HG02610 (cell line): Measurements from ENCODE around the gene ADARB1.
"Not testable (repeated sequence)": the region's sequence is repeated elsewhere in the genome, so short reads cannot be mapped to it uniquely, and the experiment has no call there.

Source experiments
- ATAC-seq: cut with Tn5 transposase; IDR thresholded peaks from one replicate; pipeline ENCODE4 v1.9.1; 2021; ENCODE audit warnings: mild to moderate bottlenecking, moderate library complexity; ENCODE audit not compliant: unreplicated experiment

The ADARB1 gene

DNA sequence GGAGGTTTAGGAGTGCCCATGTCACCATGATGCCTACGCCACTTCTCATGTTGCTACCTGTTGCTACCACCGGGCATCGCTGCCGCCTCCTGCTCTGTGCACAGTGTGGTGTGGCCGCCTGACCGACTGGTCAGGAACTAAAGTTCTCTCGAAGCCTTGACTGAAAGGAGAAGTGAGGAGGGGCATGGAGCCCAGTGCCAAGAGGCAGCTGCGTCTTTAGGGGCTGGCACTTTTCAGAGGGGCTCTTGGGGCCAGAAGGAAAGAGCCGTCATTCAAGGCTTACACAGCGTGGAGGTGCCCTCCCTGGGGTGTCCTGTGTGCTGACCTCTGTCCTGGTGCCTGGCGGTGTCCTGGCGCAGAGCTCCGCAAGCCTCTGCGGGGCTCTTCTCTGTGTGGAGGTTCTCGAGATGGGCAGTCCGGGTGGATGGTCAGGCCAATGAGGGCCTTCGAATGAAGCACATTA lies 57.2 kb downstream of the ADARB1 start:
- no peak for ATAC-seq

- ATAC-seq: no peak
Observed at GRCh38 chr21:45132841-45133573, 58.6 kb downstream of the ADARB1 start.

DNA sequence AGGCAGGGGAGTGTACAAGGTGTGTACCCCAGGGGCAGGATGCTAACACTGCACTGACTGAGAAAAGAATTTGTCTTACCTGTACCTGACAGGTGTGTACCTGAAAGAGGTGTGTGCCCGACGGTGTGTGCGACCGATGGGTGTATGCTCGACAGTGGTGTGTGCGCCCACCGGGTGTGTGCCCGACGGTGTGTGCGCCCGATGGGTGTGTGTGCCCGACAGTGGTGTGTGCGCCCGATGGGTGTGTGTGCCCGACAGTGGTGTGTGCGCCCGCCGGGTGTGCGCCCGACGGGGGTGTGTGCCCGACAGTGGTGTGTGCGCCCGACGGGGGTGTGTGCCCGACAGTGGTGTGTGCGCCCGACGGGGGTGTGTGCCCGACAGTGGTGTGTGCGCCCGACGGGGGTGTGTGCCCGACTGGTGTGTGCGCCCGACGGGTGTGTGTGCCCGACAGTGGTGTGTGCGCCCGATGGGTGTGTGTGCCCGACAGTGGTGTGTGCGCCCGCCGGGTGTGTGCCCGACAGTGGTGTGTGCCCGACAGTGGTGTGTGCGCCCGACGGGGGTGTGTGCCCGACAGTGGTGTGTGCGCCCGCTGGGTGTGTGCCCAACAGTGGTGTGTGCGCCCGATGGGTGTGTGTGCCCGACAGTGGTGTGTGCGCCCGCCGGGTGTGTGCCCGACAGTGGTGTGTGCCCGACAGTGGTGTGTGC lies 59.3 kb downstream of the ADARB1 start:
- not testable (repeated sequence) for ATAC-seq

DNA sequence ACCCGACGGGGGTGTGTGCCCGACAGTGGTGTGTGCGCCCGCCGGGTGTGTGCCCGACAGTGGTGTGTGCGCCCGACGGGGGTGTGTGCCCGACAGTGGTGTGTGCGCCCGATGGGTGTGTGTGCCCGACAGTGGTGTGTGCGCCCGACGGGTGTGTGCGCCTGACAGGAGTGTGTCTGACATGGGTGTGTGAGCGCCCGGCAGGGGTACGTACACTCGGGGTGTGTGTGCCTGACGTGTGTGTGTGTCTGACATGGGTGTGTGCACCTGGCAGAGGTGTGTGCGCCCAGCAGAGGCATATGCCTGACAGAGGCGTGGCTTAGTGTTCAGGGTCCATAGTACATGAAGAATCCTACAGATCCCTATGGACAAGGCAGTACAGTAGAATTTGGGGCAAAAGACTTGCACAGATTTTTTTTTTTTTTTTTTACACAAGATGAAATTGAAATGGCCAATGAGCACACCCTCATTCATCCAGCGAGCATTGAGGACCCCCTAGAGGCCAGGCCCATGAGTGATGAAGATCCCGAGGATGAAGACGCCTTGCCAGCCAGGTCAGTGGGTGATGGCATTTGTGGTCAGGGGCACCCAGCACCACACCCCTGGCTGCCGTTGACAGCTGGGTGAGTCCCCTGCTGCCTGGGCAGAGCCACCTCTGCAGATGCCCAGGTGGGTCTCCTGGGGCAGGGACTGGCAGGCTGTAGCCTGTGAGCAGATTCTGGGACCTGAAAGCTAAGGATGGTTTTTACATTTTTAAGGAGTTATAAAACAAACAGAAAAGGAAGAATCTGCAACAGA lies 60.1 kb downstream of the ADARB1 start:
- no peak for ATAC-seq

DNA sequence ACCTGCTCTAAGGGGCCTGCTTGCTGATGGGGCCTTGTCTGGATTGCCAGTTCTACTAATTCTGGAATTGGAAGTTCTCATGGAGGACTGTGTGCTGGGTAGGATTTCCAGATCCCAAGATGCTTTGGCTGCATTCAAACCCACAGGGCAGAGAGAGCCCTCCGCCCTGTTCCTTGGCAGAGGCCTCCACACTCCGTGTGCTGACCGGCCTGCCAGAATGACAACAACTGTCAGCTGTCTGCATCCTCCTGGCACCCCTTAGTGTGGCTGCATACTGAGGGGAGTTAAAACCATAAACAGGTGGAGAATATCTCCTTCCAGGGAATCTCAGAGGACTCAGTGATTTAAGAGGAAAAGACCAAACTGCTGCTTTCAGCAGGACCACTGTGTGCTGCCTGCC lies 60.7 kb downstream of the ADARB1 start:
- ATAC-seq: no peak

- ATAC-seq: no peak
Observed at GRCh38 chr21:45135868-45136267, 61.5 kb downstream of the ADARB1 start.

GRCh38 chr21:45136500-45136899 lies 62.1 kb downstream of the ADARB1 start:
- ATAC-seq: no peak

GRCh38 chr21:45136927-45137611 lies 62.7 kb downstream of the ADARB1 start:
- no peak for ATAC-seq

- ATAC-seq: no peak
Observed at GRCh38 chr21:45137612-45137937, 63.2 kb downstream of the ADARB1 start.

- ATAC-seq: no peak
Observed at GRCh38 chr21:45138199-45139002, 64.0 kb downstream of the ADARB1 start.

GRCh38 chr21:45139003-45139360 lies 64.6 kb downstream of the ADARB1 start:
- not testable (repeated sequence) for ATAC-seq

GRCh38 chr21:45139473-45139872 lies 65.1 kb downstream of the ADARB1 start:
- ATAC-seq: no peak

DNA sequence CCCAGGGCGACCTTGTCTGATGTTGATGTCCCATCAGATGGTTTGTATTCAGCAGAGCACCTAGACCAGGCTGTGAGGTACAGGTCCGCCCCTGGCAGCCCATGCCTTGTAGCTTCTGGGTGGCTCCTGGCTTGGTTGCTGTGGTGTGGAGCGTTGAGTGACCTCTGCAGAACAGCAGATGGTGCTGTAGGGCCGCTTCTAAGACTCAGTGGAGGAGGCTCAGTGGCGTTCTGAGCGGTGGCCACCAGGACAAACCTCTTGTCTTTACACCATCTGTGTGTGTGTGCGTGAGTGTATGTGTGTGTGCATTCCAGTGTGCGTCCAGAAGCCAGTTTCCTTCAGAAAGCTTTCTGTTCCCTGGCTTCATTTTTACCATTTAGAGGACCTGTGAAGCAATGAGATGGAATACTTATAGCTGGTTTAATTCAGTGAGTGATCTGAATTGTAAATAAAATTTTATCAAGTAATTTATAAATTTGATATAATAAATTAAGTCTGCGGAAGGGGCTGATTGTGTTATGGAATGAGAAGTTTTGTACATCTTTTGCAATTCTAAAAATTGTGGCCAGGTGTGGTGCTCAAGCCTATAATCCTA lies 66.1 kb downstream of the ADARB1 start:
- ATAC-seq: no peak

DNA sequence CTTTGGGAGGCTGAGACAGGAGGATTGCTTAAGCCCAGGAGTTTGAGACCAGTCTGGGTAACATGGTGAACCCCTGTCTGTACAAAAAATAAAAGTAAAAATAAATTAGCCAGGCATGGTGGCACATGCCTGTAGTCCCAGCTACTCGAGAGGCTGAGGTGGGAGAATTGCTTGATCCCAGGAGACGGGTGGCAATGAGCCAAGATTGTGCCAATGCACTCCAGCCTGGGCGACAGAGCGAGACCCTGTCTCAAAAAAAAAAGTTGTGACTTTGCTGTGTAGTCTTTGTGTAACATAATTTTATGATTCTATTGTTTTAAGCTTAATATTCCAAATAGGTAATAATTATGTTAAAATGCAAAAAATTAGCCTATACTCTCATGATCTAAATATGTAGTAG lies 66.6 kb downstream of the ADARB1 start:
- ATAC-seq: not testable (repeated sequence)

DNA sequence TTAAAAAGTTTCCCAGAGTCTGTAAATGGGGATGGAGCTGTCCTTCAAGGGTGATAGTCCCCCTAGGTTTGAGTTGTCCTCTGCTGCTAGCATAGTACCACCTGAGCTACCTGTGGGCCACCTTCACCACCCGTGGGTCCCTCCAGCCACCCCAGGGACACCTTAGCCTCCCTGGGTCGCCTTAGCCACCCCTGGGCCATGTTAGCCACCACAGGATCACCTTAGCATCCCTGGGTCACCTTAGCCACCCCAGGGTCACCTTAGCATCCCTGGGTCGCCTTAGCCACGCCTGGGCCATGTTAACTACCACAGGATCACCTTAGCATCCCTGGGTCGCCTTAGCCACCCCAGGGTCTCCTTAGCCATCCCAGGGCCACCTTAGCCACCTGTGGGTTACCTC lies 67.1 kb downstream of the ADARB1 start:
- ATAC-seq: no peak

- ATAC-seq: no peak
Observed at GRCh38 chr21:45142469-45143308, 68.3 kb downstream of the ADARB1 start.

GRCh38 chr21:45143855-45144254 lies 69.5 kb downstream of the ADARB1 start:
- no peak for ATAC-seq

- no peak for ATAC-seq
Observed at GRCh38 chr21:45145146-45145545, 70.8 kb downstream of the ADARB1 start.

DNA sequence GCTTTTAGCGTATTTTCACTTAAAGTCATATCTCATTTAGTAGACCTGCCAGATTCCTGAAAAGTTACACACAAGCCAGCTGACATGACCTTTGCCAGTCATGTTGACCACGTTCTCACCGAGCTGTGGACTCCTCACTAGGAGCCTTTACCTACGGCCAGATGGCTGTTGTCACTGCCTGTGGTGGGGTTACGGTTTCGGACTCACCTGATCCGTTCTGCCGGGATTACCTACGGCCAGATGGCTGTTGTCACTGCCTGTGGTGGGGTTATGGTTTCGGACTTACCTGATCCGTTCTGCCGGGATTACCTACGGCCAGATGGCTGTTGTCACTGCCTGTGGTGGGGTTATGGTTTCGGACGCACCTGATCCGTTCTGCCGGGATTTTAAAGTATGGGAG lies 71.5 kb downstream of the ADARB1 start:
- not testable (repeated sequence) for ATAC-seq
